ACC112 (cell line): ENCODE measurements around the gene MAP2.
"Not testable (repeated sequence)": the region's sequence is repeated elsewhere in the genome, so short reads cannot be mapped to it uniquely, and the experiment has no call there.

Experiments used
- H2AFZ ChIP-seq: fragments of 200-600 bp; sonication (generic); one replicate; pipeline ENCODE4 v1.6.0; 2017; ENCODE audit warnings: antibody characterized with exemption, low read length; ENCODE audit not compliant: unreplicated experiment
- H3K27ac ChIP-seq: fragments of 200-600 bp; sonication (generic); 2 replicates; pipeline ENCODE4 v1.5.1; 2014; ENCODE audit warnings: low read depth, mild to moderate bottlenecking, antibody characterized with exemption, low read length, moderate library complexity
- H3K27me3 ChIP-seq: fragments of 200-600 bp; sonication (generic); 2 replicates; pipeline ENCODE4 v1.6.1; 2014; ENCODE audit warnings: mild to moderate bottlenecking, antibody characterized with exemption, low read length, moderate library complexity, mixed read lengths; ENCODE audit not compliant: insufficient read depth
- H3K36me3 ChIP-seq: fragments of 200-600 bp; sonication (generic); 2 replicates; pipeline ENCODE4 v1.6.1; 2016; ENCODE audit warnings: mild to moderate bottlenecking, antibody characterized with exemption, low read length, moderate library complexity, mixed read lengths; ENCODE audit not compliant: insufficient read depth
- H3K4me1 ChIP-seq: fragments of 200-600 bp; sonication (generic); one replicate; pipeline ENCODE4 v1.6.1; 2016; ENCODE audit warnings: low read length, mixed read lengths; ENCODE audit not compliant: insufficient read depth, unreplicated experiment, control insufficient read depth
- H3K4me3 ChIP-seq: fragments of 200-600 bp; sonication (generic); 2 replicates; pipeline ENCODE4 v1.5.1; 2014; ENCODE audit warnings: mild to moderate bottlenecking, low read depth, low read length
- H3K79me2 ChIP-seq: fragments of 200-600 bp; sonication (generic); one replicate; pipeline ENCODE4 v1.6.0; 2016; ENCODE audit warnings: low read length; ENCODE audit not compliant: control insufficient read depth, unreplicated experiment, insufficient read depth

The MAP2 gene

GRCh38 chr2:209584472-209584871 lies 160.6 kb downstream of the MAP2 start:
- Histone ChIP-seq H3K4me1 (no peaks in the 10 kb centered on the region), H3K36me3 (no peaks in the 10 kb centered on the region), H2AFZ (no peak overlapping the region), H3K79me2 (no peaks in the 10 kb centered on the region), H3K4me3 (no peak overlapping the region), H3K27me3 (no peaks in the 10 kb centered on the region), H3K27ac (no peak overlapping the region)

DNA sequence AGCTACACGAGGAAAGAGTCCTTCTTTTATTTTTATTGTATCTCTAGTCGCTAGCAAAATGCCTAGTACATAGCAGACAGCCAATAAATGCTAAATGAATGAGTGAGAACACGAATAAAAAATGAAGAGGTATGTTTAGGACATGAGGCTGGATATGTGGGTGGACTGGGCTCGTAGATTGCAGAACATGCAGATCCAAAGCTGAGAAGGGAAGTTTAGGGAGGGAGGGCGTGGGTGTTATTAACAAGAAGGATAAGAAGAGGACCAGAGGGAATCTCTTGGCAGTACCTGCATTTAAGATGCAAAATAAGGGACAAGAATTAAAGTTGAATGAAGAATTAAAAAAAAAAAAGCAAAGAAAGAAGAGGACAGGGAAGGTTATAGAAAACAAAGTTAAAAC lies 161.1 kb downstream of the MAP2 start:
- H2AFZ ChIP-seq = no peak overlapping the region
- H3K27ac ChIP-seq = no peak overlapping the region
- no peaks in the 10 kb centered on the region for H3K36me3 ChIP-seq
- H3K4me3 ChIP-seq = no peak overlapping the region
- no peaks in the 10 kb centered on the region for H3K27me3 ChIP-seq
- no peaks in the 10 kb centered on the region for H3K4me1 ChIP-seq
- H3K79me2 ChIP-seq = no peaks in the 10 kb centered on the region

GRCh38 chr2:209591021-209591420 lies 167.2 kb downstream of the MAP2 start:
- H3K79me2 ChIP-seq = no peaks in the 10 kb centered on the region
- H3K4me1 ChIP-seq = no peaks in the 10 kb centered on the region
- H3K36me3 ChIP-seq = no peaks in the 10 kb centered on the region; the same call in 1 of the 2 replicates
- H3K27ac ChIP-seq = no peak overlapping the region
- H2AFZ ChIP-seq = no peak overlapping the region
- H3K4me3 ChIP-seq = no peak overlapping the region
- H3K27me3 ChIP-seq = no peaks in the 10 kb centered on the region

DNA sequence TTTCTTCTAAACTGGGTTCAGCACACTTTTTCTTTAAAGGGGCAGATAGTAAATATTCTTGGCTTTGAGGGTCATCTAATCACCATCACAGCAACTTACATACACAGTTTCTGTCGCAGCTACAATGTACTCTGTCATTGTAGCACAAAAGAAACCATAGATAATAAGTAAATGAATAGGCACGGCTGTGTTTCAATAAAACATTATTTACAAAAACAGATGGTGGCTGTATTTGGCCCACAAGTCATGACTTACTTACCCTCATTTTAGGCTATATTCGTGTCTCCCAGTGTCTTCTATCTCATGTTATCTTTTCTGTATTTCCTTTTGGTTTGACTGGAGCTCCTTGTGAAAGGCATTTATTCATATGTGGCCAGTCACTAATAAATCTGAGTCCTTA lies 168.3 kb downstream of the MAP2 start:
- Histone ChIP-seq H3K27me3 (no peaks in the 10 kb centered on the region), H2AFZ (no peak overlapping the region), H3K4me1 (no peaks in the 10 kb centered on the region), H3K36me3 (no peaks in the 10 kb centered on the region; the same call in 1 of the 2 replicates), H3K79me2 (no peaks in the 10 kb centered on the region), H3K27ac (no peak overlapping the region), H3K4me3 (no peak overlapping the region)

- H3K79me2 ChIP-seq = no peaks in the 10 kb centered on the region
- no peak overlapping the region for H2AFZ ChIP-seq
- H3K36me3 ChIP-seq = no peaks in the 10 kb centered on the region; the same call in 1 of the 2 replicates
- H3K27me3 ChIP-seq = no peaks in the 10 kb centered on the region
- H3K4me3 ChIP-seq = no peak overlapping the region
- H3K27ac ChIP-seq = no peak overlapping the region
- no peaks in the 10 kb centered on the region for H3K4me1 ChIP-seq
Observed at GRCh38 chr2:209593930-209594329, 170.1 kb downstream of the MAP2 start.

DNA sequence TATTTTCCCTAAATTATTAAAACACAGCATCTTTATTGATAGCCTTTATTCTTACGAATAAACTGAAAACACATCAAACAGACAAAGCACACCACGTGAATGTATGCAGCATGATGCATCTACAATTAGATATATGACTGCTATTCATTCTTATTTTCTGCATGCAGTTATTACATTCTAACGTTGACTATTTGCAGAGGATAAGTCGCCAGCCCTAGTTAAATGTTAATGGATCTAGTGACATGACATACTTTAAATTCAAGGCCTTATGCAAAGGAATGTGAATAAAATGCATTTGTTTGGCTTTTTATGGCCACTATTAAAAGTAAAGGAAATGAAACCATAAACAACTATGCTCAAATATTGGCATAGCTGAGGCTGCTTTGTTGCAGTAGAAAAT lies 172.4 kb downstream of the MAP2 start:
- Histone ChIP-seq H3K27ac (no peak overlapping the region), H3K36me3 (no peaks in the 10 kb centered on the region; the same call in 1 of the 2 replicates)

GRCh38 chr2:209598227-209598626 lies 174.4 kb downstream of the MAP2 start:
- not testable (repeated sequence) for H3K36me3 ChIP-seq, H2AFZ ChIP-seq, H3K4me3 ChIP-seq, H3K79me2 ChIP-seq, H3K4me1 ChIP-seq, H3K27ac ChIP-seq, H3K27me3 ChIP-seq

More for the DNA sequence above, 172.4 kb downstream of the MAP2 start:
- no peak overlapping the region for H3K4me3 ChIP-seq
- no peaks in the 10 kb centered on the region for H3K27me3 ChIP-seq
- H3K79me2 ChIP-seq = no peaks in the 10 kb centered on the region
- H2AFZ ChIP-seq = no peak overlapping the region
- H3K4me1 ChIP-seq = no peaks in the 10 kb centered on the region

- Histone ChIP-seq H3K4me3 (no peak overlapping the region), H3K4me1 (no peaks in the 10 kb centered on the region), H3K27ac (no peak overlapping the region), H3K27me3 (no peaks in the 10 kb centered on the region), H3K36me3 (no peaks in the 10 kb centered on the region), H3K79me2 (no peaks in the 10 kb centered on the region), H2AFZ (no peak overlapping the region)
Observed at GRCh38 chr2:209600341-209601171, 176.7 kb downstream of the MAP2 start.

GRCh38 chr2:209601497-209601896 lies 177.7 kb downstream of the MAP2 start:
- H3K4me1 ChIP-seq = no peaks in the 10 kb centered on the region
- H3K27ac ChIP-seq = no peak overlapping the region
- no peaks in the 10 kb centered on the region for H3K27me3 ChIP-seq

DNA sequence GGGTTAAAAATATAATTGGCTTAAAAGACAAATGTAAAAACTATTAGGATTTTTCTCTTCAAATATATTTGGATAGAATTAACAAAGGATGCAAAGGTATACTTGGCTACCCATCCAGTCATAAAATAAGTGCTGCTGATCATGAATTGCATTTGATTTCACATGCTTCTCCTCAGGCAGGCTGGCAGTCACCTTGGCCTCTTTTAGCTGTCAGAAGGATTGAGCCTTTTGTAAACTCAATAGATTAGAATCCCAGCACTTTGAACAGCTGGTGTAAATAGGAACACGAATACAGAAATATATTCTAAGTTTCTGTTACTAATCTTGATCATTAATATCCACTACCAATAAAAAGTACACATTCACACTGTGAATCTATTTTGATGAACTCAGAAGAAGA lies 178.4 kb downstream of the MAP2 start:
- Histone ChIP-seq H3K79me2 (no peaks in the 10 kb centered on the region), H3K4me1 (no peaks in the 10 kb centered on the region), H3K4me3 (no peak overlapping the region), H3K36me3 (no peaks in the 10 kb centered on the region), H2AFZ (no peak overlapping the region), H3K27ac (no peak overlapping the region), H3K27me3 (no peaks in the 10 kb centered on the region)

More at GRCh38 chr2:209601497-209601896, 177.7 kb downstream of the MAP2 start:
- no peaks in the 10 kb centered on the region for H3K36me3 ChIP-seq
- H3K79me2 ChIP-seq = no peaks in the 10 kb centered on the region
- H3K4me3 ChIP-seq = no peak overlapping the region
- H2AFZ ChIP-seq = no peak overlapping the region

GRCh38 chr2:209609531-209609930 lies 185.7 kb downstream of the MAP2 start:
- Histone ChIP-seq H3K27ac (no peak overlapping the region), H3K4me3 (no peak overlapping the region), H2AFZ (no peak overlapping the region), H3K79me2 (no peaks in the 10 kb centered on the region), H3K27me3 (no peaks in the 10 kb centered on the region), H3K4me1 (no peaks in the 10 kb centered on the region), H3K36me3 (no peaks in the 10 kb centered on the region)
